DMS114 treated with DMSO at 0.1 percent for 48 hours (cell line): ENCODE results near the gene DNAJC17.

Experiments
- DNase-seq: peaks from one replicate; lab custom pipeline; 2025; ENCODE audit not compliant: unreplicated experiment; lab: John Stamatoyannopoulos, UW

DNAJC17 gene

GRCh38 chr15:40744815-40745152, 62.5 kb downstream of the DNAJC17 start:
- no peak for DNase-seq

DNA sequence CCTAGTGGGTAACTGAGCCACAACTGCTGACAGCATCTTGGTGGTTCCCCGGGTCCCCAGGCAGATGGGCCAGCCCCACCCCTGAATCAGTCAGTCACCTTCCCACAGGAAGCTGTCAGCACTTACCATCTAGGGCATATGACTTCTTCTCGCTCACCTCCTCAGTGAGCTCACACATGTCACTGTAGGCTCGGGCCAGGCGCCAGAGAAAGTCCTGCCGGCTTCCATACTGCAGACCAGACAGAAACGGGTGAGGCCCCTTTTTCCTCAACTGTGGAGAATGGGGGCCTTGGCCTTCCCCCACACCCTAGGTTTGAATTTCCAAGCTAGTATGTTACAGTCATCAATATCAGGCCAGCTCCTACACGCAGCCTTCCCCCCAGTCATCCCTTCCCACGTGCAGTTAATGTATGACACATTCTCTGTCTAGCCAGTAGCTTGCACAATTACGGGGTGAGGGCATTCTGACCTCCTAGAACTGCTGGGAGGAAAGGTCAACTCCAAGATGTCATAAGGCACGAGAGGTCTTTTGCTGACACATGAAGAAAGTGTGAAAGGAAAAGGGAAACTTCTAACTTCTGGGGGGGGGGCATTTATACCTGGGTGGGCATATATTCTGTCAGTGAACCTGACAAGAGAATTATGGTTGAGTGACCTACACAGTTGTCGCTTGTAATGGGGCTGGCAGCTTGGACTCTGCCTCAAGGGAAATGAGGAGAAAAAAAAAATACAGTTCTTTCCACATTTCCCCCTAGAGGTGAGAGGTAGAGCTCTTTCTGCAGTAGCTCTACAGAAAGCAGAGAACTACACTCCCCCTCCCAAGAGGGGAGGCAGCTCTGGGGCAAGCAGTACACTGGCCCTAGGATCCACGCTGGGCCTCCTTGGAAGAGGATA, 63.1 kb downstream of the DNAJC17 start:
- no peak for DNase-seq

- DNase-seq, result no peak
Observed at GRCh38 chr15:40743485-40743901, 63.8 kb downstream of the DNAJC17 start.

- DNase-seq, result no peak
Observed at GRCh38 chr15:40739854-40740253, 67.4 kb downstream of the DNAJC17 start.

DNA sequence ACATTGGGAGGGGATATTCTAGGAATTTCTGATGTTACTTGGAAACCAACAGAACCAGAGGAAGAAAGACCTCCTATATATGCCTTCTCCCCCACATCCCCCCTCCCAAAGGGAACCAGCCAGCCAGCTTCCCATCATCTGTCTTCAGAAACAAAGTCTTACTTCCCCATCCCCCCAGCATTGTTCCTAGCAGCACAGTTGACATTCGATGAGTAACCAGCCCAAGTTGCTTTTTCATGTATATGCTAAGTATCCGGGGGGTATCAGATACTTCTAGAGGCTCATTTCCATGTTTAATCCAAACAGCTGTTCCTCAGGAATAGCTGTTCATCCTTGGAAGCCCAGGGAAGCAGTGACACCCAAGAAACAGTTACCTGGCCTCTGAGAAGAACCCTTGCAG, 68.2 kb downstream of the DNAJC17 start:
- no peak for DNase-seq

GRCh38 chr15:40737048-40737447, 70.2 kb downstream of the DNAJC17 start:
- DNase-seq, result no peak

DNA sequence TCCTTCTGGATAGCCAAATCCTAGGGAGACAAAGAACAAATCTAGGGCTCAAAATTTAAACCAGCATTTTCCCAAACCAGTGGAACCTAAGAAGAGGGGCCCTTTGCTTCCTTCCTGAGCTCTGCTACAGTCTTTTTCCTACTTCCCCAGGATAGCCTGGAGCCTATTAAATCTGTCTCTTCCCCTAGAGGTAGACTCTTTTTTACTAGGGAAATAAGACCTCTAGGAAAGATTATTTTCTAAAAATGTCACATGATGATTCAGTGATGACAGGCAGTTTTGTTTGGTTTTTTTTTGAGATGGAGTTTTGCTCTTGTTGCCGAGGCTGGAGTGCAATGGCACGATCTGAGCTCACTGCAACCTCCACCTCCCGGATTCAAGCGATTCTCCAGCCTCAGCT, 70.7 kb downstream of the DNAJC17 start:
- no peak for DNase-seq

- DNase-seq, result no peak
Observed at GRCh38 chr15:40731034-40731433, 76.2 kb downstream of the DNAJC17 start.

DNA sequence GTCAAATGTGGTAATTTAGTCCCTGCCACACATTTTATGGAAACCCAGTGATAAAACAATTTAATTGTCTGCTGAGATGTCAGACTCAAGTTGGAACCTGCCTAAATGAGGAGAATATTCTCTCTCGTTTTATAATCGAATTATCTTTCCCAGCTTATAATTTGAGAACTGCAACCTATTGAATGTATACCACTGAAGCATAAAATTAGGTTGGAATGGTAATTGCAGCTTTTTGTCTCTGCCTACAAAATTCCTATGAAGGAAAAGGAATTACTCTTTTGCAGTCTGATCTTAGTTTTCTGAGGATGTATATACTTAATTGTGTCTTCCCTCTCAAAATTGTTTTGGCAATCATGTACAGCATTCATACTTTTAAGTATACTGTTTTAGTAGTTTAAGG, 83.4 kb downstream of the DNAJC17 start:
- DNase-seq, result no peak

- no peak for DNase-seq
Observed at GRCh38 chr15:40722934-40723333, 84.3 kb downstream of the DNAJC17 start.

GRCh38 chr15:40722354-40722753, 84.9 kb downstream of the DNAJC17 start:
- DNase-seq, result no peak

GRCh38 chr15:40721701-40722100, 85.6 kb downstream of the DNAJC17 start:
- no peak for DNase-seq

DNA sequence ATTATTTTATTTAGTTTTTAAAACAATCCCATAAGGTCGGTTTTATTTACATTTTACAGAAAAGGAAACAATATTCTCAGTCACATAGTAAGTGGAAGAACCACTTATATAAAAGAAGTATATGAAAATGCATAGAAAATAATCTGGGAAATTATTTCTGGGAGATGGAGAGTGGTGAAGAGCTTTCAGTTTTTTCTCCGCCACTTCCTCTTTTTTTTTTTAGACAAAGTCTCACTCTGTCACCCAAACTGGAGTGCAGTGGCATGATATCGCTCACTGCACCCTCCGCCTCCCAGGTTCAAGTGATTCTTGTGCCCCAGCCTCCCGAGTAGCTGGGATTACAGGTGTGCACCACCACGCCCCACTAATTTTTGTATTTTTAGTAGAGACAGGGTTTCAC, 91.1 kb downstream of the DNAJC17 start:
- DNase-seq, result no peak
